GM18858 (cell line): ENCODE results near the gene HEBP2.

ENCODE experiments used
- ATAC-seq: cut with Tn5 transposase; IDR thresholded peaks from one replicate; pipeline ENCODE4 v1.9.1; 2021; ENCODE audit not compliant: unreplicated experiment

The HEBP2 gene

DNA sequence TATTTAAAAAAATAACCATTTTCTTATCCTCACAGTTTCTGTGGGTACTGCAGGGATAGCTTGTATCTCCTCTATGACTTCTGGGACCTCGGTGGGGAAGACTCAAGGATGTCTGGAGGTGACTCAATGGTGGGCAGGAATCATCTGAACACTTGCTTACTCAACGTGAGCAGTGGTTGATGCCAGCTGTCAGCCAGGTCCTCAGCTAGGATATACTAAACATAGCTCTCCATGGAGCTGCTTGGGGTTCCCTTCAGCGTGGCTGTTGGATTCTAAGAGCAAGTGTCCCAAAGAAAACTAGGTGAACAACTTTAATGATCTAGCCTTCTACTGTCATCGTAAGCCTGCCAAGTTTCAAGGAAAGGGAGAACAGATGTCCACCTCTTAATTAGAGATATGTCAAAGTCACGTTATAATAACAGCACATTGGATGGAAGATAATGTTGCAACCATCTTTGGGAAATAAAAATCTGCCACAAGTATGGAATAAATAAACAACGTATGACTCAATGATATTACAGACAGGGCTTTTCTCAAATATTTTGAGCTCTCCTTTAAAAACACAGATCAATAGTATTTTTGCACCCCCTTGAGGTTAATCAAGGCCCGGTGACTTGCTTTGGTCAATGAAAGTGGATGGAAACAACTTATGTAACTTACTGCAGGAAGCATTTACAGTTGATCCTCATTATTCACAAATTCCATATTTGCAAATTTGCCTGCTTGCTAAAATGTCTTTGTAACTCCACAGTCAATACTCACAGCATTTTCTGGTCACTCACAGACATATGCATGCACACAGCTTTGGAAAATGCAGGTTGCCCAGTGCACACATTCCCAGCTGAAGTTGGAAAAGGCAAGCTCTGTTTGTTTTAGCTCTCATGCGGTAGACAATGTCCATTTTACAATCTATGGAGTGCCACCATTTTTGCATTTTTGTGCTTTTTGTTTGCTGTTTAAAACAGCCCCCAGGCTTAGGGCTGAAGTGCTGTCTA, 6.6 kb upstream of the HEBP2 start:
- no peak for ATAC-seq

DNA sequence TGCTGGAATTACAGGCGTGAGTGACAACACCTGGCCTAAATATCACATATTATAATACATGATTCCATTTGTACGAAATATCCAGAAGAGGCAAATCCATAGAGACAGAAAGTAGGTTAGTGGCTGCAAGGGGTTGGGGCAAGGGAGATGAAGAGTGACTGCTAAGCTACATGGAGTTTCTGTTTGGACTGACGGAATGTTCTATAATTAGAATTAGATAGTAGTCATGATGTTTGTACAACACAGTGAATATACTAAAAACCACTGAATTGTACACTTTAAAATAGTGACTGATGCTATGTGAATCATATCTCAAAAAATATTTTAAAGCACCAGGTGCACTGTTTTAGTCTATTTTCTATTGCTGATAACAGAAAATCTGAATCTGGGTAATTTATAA, 3.7 kb upstream of the HEBP2 start:
- no peak for ATAC-seq

DNA sequence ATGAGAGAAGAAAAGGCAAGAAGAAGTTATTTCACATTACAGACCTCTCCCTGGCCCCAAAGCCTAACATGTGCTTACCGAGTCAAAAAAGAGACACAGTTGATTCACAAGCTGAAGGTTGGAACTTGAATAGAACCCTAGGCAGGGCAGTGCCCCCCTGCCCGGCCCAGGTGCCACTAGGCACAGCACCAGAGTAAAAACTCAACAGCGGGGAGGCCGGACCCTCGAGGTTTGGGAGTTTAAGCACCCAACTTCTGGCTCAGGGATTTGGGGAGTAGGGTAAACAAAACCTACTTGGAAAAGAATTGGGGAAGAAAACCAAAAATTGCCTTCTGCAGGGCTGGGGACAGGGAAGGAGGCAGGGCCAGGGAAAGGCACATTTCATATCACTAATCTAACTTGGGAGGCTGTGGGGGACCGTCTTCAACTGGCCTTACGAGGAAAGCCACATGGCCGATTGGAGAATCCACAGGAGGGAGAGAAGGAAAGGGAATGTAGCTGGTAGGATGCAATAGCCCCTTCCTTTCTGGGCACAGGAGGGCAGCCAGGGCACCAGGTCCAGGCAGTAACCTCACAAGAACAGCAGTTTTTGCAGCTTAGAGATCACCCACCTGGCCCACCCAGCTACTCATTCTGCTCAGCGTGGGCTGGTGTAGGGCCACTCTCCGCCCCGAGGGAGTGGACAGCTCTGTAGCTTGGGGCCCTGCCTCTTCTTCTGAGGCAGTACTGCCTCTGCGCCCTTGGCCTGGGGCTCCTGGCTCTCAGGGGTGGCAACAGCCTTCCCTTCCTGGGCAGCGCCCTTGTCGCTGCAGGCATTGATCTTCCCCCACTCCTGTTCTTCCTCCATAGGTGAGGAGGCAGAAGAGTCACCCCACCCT, 1.8 kb upstream of the HEBP2 start:
- ATAC-seq = no peak

- ATAC-seq = no peak
Observed at GRCh38 chr6:138402838-138403187, 1.2 kb upstream of the HEBP2 start.

- ATAC-seq = no peak
Observed at GRCh38 chr6:138403324-138403800, 661 bp upstream of the HEBP2 start.

DNA sequence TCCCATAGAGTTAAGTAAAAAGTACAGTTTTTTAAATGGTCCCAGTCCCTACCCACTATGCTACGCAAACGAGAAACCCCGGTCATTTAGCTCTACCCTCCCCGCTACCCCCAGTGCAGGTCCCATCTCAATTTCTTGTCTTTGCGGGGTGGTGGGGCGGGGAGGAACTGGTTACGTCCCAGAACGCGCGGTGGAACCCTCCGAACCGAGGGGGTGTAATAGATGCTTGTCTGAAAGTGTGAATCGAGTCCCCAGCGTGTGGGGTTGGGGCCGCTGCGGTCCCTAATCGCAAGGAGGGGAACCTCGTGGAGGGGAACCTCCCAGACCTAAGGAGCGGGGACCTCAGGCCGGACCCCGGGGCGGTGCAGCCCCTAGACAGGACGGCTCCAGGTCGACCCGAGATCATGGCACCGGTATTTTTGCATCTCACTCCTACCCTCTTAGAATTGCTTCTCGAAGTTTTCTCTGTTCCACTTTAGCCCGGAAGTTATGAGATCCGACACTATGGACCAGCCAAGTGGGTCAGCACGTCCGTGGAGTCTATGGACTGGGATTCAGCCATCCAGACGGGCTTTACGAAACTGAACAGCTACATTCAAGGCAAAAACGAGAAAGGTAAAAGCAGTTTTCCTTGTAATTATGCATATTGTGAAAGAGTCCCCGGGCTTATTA, 779 bp downstream of the HEBP2 start:
- no peak for ATAC-seq

DNA sequence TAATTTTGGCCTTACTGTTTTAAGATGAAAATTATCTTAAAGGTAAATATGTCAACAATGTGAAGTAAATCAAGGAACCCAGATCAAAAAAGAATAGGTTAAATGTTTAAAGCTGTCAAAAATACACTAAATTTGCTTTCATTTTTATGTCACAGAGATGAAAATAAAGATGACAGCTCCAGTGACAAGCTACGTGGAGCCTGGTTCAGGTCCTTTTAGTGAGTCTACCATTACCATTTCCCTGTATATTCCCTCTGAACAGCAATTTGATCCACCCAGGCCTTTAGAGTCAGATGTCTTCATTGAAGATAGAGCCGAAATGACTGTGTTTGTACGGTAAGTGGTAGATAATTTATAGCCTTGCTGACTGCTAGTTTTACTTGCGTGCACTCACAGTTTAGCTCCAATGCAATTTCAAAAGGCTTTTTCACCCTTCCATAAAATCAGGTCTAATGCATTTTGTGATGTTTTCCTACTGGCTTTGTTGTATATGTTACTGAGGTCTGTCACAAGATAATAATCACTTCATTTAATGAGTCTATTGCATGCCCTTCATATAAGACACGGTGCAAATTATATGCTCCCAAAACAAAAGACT, 1.9 kb downstream of the HEBP2 start:
- ATAC-seq = no peak

DNA sequence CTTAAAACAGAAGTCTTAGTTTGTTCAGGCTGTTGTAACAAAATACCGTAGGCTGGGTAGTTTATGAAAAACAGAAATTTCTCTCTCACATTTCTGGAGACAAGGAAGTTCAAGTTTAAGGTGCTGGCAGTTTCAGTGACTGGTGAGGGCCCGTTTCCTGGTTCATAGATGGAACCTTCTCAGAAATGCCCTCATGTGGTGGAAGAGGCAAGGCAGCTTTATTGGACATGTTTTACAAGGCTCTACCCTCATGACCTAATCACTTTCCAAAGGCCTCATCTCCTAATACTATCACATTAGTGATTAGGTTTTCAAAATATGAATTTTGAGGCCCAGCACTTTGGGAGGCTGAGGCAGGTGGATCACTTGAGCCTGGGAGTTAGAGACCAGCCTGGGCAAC, 2.4 kb downstream of the HEBP2 start:
- ATAC-seq = no peak

DNA sequence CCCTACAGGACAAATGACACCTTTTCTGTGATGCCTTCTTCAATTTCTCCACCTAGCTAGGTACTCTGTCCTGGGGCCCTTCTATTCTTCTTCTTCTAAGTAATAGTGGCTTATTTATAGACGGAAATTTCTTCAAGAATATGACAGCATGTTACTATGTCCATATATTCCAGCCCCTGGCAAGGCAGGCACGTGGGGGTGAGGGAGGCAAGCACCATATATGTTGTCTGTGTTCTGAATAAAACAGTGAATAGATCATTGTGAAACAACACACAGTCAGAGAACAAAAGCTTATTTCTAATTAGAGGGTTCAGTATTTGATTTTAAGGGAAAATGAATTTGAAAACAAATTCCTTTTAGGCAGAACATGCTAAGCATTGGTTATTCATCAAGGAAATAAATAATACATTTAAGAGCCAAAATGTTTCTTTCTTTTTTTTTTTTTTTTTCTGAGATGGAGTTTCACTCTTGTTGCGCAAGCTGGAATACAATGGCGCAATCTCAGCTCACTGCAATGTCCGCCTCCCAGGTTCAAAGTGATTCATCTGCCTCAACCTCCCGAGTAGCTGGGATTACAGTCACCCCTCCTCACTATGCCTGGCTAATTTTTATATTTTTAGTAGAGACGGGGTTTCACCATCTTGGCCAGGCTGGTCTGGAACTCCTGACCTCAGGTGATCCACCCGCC, 6.2 kb downstream of the HEBP2 start:
- no peak for ATAC-seq

DNA sequence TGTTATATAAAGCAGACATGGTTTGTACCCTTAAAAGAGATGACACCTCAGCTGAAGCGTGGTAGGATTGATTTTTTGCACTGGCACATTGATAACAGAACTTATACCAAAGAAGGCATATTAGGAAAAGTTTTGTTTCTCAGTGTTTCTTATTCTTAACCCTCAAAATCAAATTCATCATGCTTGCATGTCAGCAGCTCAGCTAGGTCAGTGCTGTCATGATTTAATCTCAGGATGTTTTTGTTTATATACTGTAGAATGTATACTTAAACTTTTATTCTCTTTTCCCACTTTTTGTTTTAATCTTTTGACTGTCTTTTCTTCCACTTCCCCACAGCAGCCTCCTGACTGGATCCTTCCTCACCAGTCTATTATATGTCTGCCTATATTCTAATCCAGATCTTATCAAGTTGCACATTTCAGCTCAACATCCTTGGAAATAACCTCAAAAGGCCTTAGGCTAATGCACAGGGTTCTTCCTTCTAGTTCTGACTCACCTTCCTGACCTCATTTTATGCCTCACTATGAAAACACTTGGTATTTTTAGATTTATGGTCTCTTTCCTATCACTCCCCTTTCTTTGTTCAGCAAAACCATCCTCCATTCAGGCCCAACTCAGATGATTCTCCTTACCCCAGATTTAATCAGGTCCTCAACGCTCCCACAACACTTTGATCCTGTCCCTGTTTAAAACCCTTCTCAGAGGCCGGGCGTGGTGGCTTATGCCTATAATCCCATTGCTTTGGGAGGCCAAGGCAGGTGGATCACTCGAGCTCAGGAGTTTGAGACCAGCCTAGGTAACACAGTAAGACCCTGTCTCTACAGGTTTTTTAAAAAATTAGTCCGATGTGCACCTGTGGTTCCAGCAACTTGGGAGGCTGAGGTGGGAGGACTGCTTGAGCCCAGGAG, 7.2 kb downstream of the HEBP2 start:
- peak; percentile 74 for ATAC-seq

DNA sequence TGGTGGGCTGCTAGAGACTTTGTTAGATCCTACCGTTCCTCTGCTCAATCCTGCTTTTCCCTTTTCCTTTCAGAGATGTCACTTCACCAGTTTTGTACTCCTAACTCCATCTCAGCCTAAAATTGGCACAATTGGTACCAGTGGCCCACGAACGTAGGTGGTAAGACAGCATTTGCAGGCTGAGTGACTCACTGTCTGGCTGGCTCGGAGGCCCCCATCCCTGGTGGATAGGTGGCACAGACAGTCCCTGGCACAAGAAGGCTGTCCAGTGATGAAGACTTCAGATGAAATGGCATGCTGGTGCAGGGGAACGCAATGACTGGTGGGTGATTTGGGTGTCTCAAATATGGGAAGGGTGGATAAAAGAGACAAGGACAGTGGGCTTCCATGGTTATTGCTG, 11.1 kb downstream of the HEBP2 start:
- no peak for ATAC-seq

DNA sequence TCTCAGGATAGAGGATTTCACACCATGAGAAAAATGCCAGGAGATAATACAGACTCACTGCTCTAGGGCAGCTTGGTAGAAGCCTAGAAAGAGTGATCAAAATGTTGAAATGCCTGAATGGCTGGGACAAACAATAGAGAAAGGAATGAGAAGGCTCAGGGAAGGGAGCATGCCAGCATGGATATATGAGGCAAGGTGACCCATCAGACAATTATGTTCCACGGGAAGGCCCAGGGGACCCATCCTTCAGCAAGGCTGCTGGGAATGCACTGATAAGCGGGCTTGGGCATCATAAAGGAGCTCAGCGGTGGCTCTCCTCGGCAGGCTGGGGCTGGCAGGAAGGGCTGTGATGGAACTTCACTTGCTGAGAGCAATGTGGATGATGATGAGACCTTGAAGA, 12.2 kb downstream of the HEBP2 start:
- no peak for ATAC-seq

DNA sequence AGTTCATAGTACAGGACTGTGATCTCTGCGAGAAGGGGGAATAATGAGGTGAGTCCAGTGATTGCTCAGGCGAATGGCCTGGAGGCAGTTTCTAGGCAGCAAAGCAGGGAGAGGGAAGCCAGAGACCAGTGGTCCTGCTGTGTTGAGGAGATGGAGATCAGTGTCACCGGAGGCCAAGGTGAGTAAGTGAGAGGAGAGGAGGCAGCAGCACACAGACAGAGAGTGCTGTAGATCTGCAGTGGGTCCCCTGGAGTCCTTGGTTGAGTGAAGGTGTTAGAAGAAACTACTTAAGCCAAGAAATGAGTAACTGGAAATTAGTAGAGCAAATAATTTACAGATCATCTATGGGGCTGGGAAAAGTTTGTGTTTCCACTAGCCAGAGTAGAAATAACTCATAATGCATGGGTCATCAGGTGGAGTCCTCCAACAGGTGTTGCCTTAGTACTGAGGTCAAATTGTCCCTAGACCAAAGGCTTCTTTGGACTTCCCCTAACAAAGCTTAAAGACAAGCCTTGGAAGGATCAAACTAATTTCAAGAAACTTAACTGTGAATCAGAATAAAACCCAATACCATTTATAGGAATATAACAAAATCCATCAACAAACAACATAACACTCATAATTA, 13.6 kb downstream of the HEBP2 start:
- ATAC-seq = no peak

GRCh38 chr6:138418118-138418742, 14.2 kb downstream of the HEBP2 start:
- no peak for ATAC-seq

GRCh38 chr6:138419766-138420165, 15.7 kb downstream of the HEBP2 start:
- ATAC-seq = no peak

DNA sequence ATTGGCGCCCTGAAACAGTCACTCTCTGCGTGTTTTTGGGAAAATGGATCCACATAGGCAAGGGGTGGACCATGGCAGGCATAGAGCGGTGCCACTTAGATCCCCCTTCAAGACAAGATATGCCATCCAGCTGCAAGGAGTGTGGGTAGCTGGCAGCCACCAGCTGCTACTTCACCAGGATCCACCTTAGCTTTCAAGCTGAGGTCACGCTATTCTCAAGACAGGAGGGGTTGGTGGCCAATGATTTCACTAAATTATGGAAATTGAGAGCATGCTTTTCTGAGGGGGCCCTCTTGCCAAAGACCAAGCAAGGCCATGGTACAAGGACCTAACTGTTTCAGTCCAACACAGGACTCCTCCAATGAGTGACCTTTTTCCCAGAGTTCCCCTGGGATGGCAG, 16.3 kb downstream of the HEBP2 start:
- ATAC-seq = no peak

- ATAC-seq = no peak
Observed at GRCh38 chr6:138421089-138421488, 17.1 kb downstream of the HEBP2 start.

DNA sequence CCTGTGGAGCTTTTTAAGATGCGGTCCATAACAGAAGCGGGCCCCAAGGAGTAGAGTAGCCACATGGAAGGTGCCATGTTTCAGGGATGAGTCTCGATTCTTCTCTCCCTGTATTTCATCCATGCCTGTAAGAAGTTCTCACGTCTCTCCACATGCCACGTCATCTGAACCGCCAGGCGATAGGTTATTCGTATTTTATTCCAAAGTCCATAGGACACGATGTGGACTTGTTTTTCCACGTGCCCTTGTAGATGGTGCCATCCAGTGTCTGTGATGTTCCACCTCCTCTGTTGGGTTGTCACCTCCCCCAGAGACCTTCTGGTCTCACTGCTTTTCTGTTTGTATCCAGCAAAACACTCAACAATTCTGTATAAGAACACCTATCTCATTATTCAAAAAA, 17.6 kb downstream of the HEBP2 start:
- ATAC-seq = no peak
